ENCODE results near the gene SRSF11. TPM values are rescaled to one million over a fixed set of nuclear protein-coding genes. Genes with fewer than 3 reads are reported as not detected.
A peak's percentile ranks its signal among the peaks of the same experiment; 100 is the strongest.
"Not testable (repeated sequence)": the region's sequence is repeated elsewhere in the genome, so short reads cannot be mapped to it uniquely, and the experiment has no call there.

The SRSF11 gene, protein sequence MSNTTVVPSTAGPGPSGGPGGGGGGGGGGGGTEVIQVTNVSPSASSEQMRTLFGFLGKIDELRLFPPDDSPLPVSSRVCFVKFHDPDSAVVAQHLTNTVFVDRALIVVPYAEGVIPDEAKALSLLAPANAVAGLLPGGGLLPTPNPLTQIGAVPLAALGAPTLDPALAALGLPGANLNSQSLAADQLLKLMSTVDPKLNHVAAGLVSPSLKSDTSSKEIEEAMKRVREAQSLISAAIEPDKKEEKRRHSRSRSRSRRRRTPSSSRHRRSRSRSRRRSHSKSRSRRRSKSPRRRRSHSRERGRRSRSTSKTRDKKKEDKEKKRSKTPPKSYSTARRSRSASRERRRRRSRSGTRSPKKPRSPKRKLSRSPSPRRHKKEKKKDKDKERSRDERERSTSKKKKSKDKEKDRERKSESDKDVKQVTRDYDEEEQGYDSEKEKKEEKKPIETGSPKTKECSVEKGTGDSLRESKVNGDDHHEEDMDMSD
- 112 and 125 TPM in 2 replicates for polyA plus RNA-seq (2014; cell fraction: cytosol; rRNA removed)
- 663 and 897 TPM in 2 replicates for polyA plus RNA-seq (2014; cell fraction: nucleus; rRNA removed)

DNA sequence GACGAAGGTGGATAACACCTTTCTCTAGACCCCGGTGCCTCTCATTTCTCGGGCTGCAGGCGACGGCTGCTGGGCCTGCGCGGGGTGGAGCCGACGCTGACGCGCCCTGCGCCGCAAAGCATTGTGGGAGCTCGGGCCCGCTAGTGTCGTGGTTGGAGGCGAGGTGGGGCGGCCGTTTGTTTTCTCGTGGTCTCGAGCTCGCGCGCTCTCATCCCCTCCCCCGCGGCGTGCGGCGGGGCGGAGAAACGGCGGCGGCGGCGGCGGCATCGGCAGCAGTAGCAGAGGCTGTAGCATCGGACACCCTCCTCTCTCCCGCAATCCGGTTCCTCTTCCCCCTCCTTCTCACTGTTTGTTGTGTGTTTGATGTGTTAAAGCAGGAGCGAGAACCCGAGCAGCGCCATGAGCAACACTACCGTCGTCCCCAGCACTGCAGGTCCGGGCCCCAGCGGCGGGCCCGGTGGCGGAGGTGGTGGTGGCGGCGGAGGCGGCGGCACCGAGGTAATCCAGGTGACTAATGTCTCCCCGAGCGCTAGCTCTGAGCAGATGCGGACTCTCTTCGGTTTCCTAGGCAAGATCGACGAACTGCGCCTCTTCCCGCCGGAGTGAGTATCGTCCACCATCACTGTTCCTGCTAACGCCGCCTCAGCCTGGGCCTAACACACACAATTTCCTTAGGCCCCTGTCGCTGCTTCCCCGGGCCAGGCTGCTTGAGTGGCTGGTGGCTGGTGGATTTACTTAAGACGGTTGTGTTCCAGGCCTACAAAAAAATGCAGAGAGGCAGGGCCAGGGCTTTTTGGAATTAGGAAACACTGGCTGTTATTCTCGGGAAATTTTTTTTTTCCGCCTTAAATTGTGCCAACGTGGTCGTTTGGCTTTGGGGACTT is at the start of gene SRSF11:
Gene SRSF11, plus strand, starts transcription at position 143 of the 884 bp plus-strand sequence. Its CDS starts 257 bp downstream, at position 400.
- peak; percentile 91 for DNase-seq (ENCODE audit: low spot score)

DNA sequence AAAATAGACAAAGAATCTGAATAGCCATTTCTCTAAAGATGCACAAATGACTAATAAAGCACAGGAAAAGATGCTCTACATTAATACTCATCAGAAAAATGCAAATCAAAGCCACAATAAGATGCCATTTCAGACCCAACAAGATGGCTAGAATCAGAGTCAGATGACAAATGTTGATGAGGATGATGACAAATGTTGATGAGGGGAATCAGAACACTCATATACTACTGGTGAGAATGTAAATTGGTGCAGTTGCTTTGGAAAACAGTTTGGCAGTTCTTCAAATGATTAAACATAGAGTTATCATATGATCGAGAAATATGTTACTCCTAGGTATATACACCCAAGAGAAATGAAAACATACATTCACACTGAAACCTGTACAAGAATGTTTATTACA is 49.7 kb upstream of the SRSF11 start:
- no peak for DNase-seq (ENCODE audit: low spot score)

DNA sequence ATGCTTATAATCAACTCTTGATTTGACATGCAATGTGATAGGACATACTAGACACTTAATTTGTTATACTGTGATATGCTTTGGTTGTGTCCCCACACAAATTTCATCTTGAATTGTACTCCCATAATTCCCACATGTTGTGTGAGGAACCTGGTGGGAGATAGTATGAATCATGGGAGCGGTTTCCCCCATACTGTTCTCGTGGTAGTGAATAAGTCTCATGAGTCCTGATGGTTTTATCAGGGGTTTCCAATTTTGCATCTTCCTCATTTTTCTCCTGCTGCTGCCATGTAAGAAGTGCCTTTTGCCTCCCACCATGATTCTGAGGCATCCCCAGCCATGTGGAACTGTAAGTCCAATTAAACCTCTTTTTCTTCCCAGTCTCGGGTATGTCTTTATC is 36.0 kb upstream of the SRSF11 start:
- not testable (repeated sequence) for DNase-seq (ENCODE audit: low spot score)

DNA sequence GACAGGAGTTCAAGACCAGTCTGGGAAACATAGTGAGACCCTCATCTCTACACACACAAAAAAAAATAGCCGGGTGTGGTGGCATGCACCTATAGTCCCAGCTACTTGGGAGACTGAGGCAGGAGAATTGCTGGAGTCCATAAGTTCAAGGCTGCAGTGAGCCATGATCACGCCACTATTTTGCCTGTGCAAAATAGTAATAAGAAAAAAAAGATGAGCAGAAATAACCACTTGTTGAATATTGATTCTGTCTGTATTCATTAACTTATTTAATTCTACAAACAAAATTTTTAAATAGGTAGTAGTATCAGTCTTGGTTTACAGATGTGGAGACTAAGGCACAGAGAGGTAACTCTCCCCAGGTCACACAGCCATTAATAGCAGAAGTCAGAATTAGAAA is 32.7 kb upstream of the SRSF11 start:
- DNase-seq (ENCODE audit: low spot score) = no peak

DNA sequence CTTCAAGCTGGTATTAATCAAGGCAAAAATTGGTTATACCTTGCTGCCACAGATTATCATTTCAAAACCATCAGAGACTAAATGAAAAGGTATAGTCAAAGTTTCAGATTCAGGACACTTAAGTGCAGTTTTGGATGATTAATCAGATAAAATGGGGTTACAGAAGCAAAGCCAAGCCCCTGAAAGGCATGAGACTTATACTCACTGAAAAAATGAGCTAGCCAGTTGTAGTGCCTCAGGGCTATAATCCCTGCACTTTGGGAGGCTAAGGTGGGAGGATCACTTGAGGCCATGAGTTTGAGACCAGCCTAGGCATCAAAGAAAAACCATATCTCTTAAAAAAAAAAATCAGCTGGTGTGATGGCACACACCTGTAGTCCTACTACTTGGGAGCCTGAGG is 31.0 kb upstream of the SRSF11 start:
- no peak for DNase-seq (ENCODE audit: low spot score)

DNA sequence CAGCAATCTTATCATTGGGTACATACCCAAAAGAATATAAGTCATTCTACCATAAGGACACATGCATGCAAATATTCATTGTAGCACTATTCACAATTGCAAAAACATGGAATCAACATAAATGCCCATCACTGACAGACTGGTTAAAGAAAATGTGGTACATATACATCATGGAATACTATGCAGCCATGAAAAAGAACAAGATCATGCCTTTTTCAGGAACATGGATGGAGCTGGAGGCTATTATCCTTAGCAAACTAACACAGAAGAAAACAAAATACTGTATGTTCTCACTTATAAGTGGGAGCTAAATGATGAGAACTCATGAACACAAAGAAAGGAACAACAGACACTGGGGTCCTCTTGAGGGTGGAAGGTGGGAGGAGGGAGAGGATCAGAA is 28.7 kb upstream of the SRSF11 start:
- not testable (repeated sequence) for DNase-seq (ENCODE audit: low spot score)

DNA sequence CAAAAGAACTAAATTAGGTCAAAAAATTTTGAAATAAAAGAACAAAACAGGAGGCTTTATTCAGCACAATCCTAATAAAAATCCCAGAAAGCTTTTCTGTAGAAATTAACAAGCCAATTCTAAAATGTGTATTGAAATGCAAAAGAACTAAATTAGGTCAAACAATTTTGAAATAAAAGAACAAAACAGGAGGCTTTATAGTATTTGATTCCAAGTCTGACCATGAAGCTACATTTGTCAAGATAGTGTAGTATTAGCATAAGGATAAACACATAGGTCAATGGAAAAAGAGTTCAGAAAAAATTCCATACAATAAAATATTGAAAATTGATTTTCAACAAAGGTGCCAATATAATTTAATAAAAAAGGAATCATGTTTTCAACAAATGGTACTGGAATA is 26.6 kb upstream of the SRSF11 start:
- DNase-seq (ENCODE audit: low spot score) = no peak

DNA sequence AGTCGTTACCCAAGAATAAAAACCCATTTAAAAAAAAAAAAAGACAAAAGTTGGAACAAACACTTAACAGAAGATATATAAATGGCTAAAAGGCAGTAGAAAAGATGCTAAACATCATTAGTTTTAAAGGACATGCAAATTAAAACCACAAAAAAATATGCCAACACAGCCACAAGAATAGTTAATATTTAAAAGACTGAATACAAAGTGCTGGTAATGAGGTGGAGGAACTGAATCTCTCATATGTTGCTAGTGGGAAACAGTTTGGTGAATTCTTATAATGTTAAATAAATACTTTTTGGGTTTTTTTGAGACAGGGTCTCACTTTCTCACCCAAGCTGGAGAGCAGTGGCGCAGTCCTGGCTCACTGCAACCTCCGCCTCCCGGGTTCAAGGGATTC is 25.8 kb upstream of the SRSF11 start:
- DNase-seq (ENCODE audit: low spot score) = no peak

DNA sequence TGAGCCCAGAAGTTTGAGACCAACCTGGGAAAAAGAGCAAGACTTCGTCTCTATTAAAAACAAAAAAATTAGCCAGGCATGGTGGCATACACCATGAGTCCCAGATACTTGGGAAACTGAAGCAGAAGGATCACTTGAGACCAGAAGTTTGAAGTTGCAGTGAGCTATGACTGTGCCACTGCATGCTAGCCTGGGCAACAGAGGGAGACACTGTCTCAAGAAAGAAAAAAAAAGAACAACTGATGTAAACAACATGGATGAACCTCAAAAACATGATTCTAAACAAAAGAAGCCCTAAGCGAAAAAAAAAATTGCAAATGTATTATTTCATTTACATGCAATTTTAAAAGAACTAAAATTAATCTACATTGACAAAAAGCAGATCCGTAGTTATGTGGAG is 24.8 kb upstream of the SRSF11 start:
- DNase-seq (ENCODE audit: low spot score) = no peak

DNA sequence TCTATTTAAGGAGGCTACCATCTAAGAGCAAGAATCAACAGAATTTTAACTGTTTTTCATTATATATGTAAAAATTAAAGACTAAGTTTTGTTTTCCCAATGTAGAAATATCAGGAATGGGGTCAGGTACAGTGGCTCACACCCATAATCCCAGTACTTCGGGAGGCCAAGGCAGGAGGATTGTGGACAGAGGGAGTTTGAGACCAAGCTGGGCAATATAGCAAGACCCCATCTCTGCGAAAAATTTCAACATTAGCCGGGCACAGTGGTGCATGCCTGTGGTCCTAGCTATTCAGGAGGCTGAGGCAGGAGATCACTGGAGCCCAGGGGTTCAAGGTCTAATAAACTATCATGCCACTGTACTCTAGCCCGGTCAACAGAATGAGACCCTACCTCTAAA is 21.1 kb upstream of the SRSF11 start:
- DNase-seq (ENCODE audit: low spot score) = no peak

DNA sequence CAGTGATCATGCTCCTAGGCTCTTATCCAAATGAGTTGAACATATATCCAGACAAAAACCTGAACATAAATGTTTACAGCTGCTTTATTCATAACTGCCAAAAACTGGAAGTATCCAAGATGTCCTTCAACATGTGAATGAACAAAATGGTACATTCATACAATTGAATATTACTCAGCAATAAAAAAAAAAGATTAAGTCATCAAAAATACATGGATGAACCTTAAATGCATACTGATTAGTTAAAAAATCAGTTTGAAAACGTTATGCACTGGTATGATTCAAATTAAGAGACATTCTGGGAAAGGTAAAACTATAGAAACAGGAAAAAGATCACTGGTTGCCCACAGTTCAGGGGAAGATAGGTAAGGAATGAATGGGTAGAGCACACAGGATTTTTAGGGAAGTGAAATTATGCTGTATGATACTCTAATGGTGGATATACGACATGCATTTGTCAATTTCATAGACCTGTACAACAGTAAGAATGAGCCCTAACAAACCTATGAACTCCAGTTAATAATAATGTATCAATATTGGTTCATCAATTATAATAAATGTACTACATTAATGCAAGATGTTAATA is 18.9 kb upstream of the SRSF11 start:
- no peak for DNase-seq (ENCODE audit: low spot score)

DNA sequence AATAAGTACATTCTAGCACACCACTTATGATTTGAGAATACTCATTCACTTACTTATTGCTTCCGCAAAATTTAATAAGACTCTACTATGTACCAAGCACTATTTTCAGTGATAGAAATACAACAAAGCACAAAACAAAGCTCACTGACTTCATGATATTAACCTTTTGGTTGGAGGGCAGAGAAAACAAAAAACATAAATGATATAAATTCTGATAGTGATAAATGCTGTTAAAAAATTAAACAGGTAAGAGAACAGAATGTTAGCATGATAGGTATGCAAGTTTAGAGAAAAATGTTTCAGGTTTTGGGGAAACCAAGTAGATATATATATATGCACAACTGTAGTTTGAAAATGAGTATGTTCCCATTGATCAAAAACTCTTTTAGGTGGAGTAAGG is 17.0 kb upstream of the SRSF11 start:
- no peak for DNase-seq (ENCODE audit: low spot score)

DNA sequence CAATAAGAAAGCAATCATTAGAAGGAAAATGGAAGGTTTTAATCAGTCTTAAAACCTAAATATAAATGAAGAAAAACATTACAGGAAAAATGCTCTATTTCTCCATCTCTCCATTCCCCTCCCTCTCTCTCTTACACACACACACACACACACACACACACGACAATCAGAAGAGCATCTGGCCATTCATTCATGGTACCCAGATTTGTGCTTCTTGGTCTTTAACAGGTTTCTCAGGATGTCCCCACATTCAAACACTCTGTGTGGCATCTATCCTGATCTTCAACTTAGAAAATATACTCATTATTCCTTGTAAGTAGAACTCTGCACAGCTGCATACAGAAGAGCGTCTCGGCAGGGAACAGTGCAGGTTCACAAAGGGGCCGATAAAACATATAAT is 16.6 kb upstream of the SRSF11 start:
- no peak for DNase-seq (ENCODE audit: low spot score)

DNA sequence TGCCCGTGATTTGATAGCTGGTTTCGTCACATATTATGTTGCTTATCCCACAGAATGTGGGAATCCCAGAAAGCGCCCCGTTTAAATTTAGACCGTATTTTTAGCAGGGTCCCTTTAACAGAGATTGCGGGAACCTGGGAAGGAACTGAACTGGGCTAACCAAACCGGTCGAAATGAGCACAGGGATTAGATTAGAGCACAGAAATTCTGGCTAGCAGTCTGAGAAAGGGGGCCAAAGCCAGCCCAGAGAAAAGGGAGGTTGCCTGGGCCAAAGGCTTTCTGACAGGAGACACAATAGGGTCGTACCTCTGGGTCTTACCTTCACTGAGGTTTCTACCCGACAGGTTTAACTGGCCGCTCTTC is 16.1 kb upstream of the SRSF11 start:
- DNase-seq (ENCODE audit: low spot score) = peak; percentile 3

DNA sequence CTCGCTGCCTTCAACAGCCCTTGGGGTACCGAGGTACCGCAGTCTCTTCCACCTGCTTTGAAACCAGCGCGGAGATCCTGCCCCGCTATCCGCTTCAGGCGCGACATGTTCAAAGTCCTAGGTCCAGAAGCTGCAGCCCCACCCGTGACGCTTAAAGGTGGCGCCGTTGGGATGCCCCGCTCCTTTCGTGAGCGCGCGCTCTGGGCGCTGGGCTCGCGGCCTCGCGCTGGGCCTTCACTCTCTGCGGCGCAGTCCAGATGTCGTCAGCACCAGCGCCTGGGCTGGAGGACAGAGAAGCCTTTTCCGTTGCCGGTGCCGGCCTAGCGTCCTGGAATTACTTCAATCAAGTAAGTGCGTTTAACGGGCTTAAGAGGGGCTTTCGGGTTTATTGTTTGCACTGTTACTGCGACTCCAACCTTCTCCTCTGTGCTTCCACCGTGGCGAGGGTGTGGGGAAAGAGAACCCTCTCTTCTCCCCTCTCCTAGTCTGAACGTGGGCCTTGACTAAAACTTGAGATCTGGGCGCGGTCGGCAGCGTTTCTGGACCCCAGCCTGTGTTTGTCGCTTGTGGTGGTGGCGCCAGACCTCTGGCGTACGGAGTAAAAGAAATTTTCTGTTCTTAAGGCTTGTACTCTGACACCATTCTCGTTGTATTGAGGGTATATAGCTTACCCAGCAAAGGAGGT is 15.6 kb upstream of the SRSF11 start, which contains the start of gene LRRC40:
Gene LRRC40, minus strand, starts transcription at position 146 of the 685 bp plus-strand sequence. Its CDS starts 39 bp downstream, at position 107.
- DNase-seq (ENCODE audit: low spot score) = peak; percentile 90

DNA sequence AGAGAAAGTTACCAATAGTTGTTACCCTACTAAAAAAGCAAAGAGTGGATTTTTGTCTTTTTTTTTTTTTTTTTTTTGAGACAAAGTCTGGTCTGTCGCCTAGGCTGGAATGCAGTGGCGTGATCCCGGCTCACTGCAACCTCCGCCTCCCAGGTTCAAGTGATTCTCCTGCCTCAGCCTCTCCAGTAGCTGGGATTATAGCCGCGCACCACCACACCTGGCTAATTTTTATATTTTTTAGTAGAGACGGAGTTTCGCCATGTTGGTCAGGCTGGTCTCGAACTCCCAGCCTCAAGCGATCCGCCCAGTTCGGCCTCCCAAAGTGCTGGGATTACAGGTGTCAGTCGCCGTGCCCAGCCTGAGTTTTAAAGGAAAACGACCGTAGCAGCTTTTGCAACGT is 14.3 kb upstream of the SRSF11 start:
- DNase-seq (ENCODE audit: low spot score) = not testable (repeated sequence)

DNA sequence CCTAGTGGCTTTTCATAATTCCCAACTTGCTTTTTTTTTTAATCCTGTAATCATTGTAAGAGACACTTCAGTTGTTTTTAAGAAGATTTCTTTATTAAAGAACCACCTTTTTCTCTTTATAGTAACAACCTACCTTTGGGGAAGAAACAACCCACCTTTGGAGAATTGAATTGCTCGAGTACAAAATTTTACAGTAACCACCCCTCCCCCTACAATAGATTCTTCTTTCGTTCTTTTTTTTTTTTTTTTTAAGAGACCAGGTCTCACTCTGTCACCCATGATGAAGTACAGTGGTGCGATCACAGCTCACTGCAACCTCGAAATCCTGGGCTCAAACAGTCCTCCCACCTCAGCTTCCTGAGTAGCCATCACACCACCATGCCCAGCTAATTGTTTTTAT is 13.7 kb upstream of the SRSF11 start:
- DNase-seq (ENCODE audit: low spot score) = no peak

DNA sequence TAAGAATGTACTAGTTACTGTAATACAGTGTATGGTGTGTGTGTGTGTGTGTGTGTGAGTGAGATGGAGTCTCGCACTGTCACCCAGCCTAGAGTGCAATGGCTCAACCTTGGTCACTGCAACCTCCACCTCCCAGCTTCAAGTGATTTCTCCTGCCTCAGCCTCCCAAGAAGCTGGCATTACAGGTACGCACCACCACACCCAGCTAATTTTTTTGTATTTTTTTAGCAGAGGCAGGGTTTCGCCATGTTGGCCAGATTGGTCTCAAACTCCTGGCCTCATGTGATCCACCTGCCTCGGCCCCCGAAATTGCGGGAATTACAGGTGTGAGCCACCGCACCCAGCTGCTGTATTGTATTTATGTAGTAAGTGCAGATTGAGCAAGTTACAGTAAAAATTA is 12.9 kb upstream of the SRSF11 start:
- DNase-seq (ENCODE audit: low spot score) = no peak

DNA sequence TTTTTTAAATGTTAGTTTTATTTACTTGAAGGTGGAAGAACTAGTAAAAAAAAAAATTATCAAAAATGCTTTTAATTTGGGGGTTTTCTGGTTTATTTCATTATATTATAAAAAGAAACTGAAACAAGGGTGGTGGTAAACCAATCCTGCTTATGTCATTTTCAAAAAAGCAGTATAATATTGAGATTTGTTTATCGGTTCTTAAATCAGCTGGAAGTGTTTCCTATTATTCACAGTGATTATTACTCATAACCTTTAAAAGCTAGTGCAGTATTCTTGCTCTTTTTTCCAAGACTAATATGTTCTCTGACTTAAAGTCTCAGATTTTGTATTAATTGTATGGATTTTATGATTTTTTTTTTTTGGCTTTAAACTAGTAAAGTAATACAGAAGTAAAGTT is 10.4 kb upstream of the SRSF11 start:
- no peak for DNase-seq (ENCODE audit: low spot score)

DNA sequence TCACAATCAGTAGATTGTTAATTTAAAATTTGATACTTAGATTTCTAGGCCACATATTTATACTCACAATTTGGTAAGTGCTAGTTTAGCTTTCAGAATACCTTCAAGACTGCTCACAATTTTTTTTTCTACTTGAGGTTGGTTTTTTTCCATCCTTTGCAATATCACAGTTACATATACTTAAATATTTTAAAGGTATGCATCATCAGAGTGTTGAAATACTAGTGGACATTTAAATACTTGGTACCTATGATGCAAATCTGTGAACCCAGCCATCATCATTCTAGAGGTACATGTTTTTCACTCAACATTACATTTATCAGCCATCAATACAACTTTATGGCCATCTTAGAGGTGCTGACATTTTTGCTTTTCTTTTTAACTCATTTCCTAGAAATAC is 9.6 kb upstream of the SRSF11 start:
- no peak for DNase-seq (ENCODE audit: low spot score)

DNA sequence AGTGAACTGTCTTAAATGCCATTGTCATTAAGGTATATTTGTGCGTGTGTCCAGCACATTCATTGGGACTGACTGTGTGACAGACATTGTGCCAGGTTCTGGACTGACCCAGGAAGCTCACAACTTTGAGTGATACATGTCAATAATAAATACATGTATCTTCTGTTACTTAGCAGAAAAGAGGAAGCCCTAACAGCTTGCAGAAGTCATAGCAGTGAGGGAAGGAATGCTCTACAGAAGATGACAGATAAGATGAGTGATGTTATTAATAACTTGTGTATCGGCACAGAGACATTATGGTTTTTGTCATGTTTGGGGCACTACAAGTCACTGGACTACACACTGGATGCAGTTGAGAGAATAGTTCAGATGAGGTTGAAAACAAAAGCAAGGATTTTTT is 1.2 kb upstream of the SRSF11 start:
- DNase-seq (ENCODE audit: low spot score) = no peak

All from SK-N-DZ (cell line).